ENCODE measurements around the gene NPLOC4. TPM values are rescaled to one million over a fixed set of nuclear protein-coding genes. Genes with fewer than 3 reads are reported as not detected.

Gene NPLOC4
- total and polyA plus RNA-seq, 2 of the 13 experiments (the other 11 are each of a cell fraction or from before 2014, with no cell fraction given) = 57.0 to 97.0 TPM

DNA sequence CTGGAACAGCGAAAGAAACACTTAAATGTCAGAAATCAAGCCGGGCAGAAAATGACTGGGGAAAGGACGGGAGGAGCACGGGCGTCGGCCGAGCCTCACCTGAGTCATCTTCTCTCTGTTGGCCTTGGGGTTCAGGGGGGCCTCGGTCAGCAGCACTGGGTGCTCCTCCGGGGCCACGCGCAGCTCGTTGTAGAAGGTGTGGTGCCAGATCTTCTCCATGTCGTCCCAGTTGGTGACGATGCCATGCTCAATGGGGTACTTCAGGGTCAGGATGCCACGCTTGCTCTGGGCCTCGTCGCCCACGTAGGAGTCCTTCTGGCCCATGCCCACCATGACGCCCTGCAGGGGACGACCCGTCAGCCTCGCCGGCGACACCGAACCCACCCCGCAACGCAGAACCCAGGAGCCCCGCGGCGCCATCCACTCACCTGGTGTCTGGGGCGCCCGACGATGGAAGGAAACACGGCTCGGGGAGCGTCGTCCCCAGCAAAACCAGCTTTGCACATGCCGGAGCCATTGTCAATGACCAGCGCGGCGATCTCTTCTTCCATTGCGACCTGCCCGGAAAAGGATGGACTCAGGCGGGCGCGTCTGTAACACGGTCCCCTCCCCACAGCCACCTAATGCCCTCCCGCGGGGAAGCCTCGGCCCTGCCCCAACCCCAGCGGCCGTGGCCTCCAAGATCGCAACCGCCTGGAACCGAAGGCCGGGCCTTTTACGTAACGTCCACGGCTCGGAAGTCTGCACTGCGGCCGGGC is 124.9 kb downstream of the NPLOC4 start (continued):
- TF ChIP-seq, protein P1, sequence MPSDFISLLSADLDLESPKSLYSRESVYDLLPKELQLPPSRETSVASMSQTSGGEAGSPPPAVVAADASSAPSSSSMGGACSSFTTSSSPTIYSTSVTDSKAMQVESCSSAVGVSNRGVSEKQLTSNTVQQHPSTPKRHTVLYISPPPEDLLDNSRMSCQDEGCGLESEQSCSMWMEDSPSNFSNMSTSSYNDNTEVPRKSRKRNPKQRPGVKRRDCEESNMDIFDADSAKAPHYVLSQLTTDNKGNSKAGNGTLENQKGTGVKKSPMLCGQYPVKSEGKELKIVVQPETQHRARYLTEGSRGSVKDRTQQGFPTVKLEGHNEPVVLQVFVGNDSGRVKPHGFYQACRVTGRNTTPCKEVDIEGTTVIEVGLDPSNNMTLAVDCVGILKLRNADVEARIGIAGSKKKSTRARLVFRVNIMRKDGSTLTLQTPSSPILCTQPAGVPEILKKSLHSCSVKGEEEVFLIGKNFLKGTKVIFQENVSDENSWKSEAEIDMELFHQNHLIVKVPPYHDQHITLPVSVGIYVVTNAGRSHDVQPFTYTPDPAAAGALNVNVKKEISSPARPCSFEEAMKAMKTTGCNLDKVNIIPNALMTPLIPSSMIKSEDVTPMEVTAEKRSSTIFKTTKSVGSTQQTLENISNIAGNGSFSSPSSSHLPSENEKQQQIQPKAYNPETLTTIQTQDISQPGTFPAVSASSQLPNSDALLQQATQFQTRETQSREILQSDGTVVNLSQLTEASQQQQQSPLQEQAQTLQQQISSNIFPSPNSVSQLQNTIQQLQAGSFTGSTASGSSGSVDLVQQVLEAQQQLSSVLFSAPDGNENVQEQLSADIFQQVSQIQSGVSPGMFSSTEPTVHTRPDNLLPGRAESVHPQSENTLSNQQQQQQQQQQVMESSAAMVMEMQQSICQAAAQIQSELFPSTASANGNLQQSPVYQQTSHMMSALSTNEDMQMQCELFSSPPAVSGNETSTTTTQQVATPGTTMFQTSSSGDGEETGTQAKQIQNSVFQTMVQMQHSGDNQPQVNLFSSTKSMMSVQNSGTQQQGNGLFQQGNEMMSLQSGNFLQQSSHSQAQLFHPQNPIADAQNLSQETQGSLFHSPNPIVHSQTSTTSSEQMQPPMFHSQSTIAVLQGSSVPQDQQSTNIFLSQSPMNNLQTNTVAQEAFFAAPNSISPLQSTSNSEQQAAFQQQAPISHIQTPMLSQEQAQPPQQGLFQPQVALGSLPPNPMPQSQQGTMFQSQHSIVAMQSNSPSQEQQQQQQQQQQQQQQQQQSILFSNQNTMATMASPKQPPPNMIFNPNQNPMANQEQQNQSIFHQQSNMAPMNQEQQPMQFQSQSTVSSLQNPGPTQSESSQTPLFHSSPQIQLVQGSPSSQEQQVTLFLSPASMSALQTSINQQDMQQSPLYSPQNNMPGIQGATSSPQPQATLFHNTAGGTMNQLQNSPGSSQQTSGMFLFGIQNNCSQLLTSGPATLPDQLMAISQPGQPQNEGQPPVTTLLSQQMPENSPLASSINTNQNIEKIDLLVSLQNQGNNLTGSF (CRISPR knock-in tag; IDR thresholded peaks at IDR 0.05) = no peak
- TF ChIP-seq, protein P2, sequence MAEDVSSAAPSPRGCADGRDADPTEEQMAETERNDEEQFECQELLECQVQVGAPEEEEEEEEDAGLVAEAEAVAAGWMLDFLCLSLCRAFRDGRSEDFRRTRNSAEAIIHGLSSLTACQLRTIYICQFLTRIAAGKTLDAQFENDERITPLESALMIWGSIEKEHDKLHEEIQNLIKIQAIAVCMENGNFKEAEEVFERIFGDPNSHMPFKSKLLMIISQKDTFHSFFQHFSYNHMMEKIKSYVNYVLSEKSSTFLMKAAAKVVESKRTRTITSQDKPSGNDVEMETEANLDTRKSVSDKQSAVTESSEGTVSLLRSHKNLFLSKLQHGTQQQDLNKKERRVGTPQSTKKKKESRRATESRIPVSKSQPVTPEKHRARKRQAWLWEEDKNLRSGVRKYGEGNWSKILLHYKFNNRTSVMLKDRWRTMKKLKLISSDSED (CRISPR knock-in tag; IDR thresholded peaks at IDR 0.05) = no peak
- TF ChIP-seq, protein P3, sequence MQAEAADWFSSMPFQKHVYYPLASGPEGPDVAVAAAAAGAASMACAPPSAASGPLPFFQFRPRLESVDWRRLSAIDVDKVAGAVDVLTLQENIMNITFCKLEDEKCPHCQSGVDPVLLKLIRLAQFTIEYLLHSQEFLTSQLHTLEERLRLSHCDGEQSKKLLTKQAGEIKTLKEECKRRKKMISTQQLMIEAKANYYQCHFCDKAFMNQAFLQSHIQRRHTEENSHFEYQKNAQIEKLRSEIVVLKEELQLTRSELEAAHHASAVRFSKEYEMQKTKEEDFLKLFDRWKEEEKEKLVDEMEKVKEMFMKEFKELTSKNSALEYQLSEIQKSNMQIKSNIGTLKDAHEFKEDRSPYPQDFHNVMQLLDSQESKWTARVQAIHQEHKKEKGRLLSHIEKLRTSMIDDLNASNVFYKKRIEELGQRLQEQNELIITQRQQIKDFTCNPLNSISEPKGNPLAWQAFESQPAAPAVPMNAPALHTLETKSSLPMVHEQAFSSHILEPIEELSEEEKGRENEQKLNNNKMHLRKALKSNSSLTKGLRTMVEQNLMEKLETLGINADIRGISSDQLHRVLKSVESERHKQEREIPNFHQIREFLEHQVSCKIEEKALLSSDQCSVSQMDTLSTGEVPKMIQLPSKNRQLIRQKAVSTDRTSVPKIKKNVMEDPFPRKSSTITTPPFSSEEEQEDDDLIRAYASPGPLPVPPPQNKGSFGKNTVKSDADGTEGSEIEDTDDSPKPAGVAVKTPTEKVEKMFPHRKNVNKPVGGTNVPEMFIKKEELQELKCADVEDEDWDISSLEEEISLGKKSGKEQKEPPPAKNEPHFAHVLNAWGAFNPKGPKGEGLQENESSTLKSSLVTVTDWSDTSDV (CRISPR knock-in tag; IDR thresholded peaks at IDR 0.05) = no peak
- TF ChIP-seq EED (CRISPR knock-in tag; IDR thresholded peaks at IDR 0.05) (no peak), ZNF720 (CRISPR knock-in tag; IDR thresholded peaks at IDR 0.05) (no peak), ZNF326 (CRISPR knock-in tag; IDR thresholded peaks at IDR 0.05; ENCODE audit: borderline replicate concordance) (no peak), STAT5B (CRISPR knock-in tag; IDR thresholded peaks at IDR 0.05) (no peak)
- TF ChIP-seq, protein P4, sequence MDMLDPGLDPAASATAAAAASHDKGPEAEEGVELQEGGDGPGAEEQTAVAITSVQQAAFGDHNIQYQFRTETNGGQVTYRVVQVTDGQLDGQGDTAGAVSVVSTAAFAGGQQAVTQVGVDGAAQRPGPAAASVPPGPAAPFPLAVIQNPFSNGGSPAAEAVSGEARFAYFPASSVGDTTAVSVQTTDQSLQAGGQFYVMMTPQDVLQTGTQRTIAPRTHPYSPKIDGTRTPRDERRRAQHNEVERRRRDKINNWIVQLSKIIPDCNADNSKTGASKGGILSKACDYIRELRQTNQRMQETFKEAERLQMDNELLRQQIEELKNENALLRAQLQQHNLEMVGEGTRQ (IDR thresholded peaks at IDR 0.05; ENCODE audit: low read depth, low read length) = no peak
- TF ChIP-seq, protein P4 (CRISPR knock-in tag; IDR thresholded peaks at IDR 0.05; ENCODE audit: borderline replicate concordance) = no peak
- TF ChIP-seq, protein P5, sequence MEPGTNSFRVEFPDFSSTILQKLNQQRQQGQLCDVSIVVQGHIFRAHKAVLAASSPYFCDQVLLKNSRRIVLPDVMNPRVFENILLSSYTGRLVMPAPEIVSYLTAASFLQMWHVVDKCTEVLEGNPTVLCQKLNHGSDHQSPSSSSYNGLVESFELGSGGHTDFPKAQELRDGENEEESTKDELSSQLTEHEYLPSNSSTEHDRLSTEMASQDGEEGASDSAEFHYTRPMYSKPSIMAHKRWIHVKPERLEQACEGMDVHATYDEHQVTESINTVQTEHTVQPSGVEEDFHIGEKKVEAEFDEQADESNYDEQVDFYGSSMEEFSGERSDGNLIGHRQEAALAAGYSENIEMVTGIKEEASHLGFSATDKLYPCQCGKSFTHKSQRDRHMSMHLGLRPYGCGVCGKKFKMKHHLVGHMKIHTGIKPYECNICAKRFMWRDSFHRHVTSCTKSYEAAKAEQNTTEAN (CRISPR knock-in tag; conservative IDR thresholded peaks at IDR 0.05) = peak; percentile 4; the same call in 1 of the 2 replicates

All from HepG2 (cell line).